H1 (cell line): Measurements from ENCODE around the gene TSGA10. TPM values are rescaled to one million over a fixed set of nuclear protein-coding genes. Genes with fewer than 3 reads are reported as not detected.

Experiments
- BACH1 ChIP-seq: IDR thresholded peaks from 2 replicates; pipeline ENCODE4 v1.6.1; 2012; ENCODE audit warnings: low read length, improper control_type of control experiment
- HDAC2 ChIP-seq, 2 experiments: fragments of 300-600 bp in 1 of 2; sonication (generic) in 1 of 2; IDR thresholded peaks; 2 replicates each; pipeline ENCODE4 v1.6.1; 2011 to 2012; ENCODE audit warnings: low read depth in 2 of 2, low read length in 2 of 2, mild to moderate bottlenecking in 2 of 2, moderate library complexity in 2 of 2, borderline replicate concordance in 1 of 2, inconsistent platforms in 1 of 2
- HDAC6 ChIP-seq: IDR thresholded peaks from one replicate; pipeline ENCODE4 v1.7.1; 2012; ENCODE audit warnings: low read depth, mild to moderate bottlenecking, inconsistent platforms, low read length, moderate library complexity
- JUN ChIP-seq: IDR thresholded peaks from 2 replicates; pipeline ENCODE4 v1.6.1; 2011; ENCODE audit warnings: low read depth, mild to moderate bottlenecking, improper control_type of control experiment, low read length
- JUND ChIP-seq: IDR thresholded peaks from 2 replicates; pipeline ENCODE4 v1.6.1; 2011; ENCODE audit warnings: mild to moderate bottlenecking, improper control_type of control experiment, low read length
- RFX5 ChIP-seq: IDR thresholded peaks from 2 replicates; pipeline ENCODE4 v1.6.1; 2011; ENCODE audit warnings: low read depth, low read length, improper control_type of control experiment, borderline replicate concordance
- TEAD4 ChIP-seq: IDR thresholded peaks from 2 replicates; pipeline ENCODE4 v1.6.1; 2012; ENCODE audit warnings: low read depth, low read length, inconsistent platforms, mixed read lengths
- polyA plus RNA-seq, 7 experiments: library from polyadenylated mRNA; depleted of rRNA in 3 of 7; stranded (reverse) in 5 of 7; unstranded in 2 of 7; fragments of >200 nt in 5 of 7; fragments of 200-250 nt in 2 of 7; gene quantifications; 1 replicate in 5 of 7; 2 replicates in 1 of 7; 4 replicates in 1 of 7; pipeline versions ENCODE4 v1.2.1 to v1.2.3, GENCODE V29; 2011 to 2013; ENCODE audit warnings: missing spikeins in 2 of 7, mixed read lengths in 2 of 7
- total RNA-seq: library from RNA; stranded (reverse); fragmentation: NEBNext Ultra II Directional; extraction: Animal tissue kit (Norgen Biotek cat#: 25700); gene quantifications from 2 replicates; pipeline ENCODE4 v1.2.1, GENCODE V29; 2021
- TF ChIP-seq, protein P1 (sequence below): IDR thresholded peaks from 2 replicates; pipeline ENCODE4 v1.6.1; 2012; ENCODE audit warnings: low read length, inconsistent platforms

Gene TSGA10
- total and polyA plus RNA-seq, 2 of the 8 experiments (the other 6 are each of a cell fraction or from before 2014, with no cell fraction given), result 2.2 to 7.4 TPM

DNA sequence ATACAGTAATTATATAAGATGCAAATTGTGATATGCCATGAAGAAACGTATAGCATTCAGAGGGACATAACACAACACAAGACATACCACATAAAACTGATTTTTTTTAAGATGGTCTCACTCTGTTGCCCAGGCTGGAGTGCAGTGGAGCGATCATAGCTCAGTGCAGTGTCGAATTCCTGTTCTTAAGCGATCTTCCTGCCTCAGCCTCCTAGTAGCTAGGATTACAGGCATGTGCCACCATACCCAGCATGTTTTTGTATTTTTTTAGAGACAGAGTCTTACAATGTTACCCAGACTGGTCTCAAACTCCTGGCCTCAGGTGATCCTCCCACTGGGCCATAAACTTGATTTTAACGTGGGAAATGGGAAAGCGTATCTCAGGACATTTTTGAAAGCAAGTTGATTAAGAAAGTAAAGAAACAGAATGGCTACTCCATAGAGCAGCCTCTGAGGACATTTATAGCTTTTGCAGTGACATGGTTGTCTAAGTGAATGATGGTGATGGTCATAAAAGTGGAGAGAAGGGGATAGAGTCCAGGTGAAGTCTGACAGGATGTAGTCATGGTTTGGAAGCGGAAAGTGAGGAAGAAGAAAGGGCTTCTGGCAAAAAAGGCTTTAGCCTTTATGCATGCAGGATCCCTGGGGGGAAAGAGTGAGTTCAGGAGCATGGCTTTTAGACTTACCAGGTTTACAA lies 2.4 kb downstream of the TSGA10 start (continued):
- no peak for TF ChIP-seq JUN
- no peak for TF ChIP-seq HDAC2 (IDR thresholded peaks at IDR 0.05; ENCODE audit: borderline replicate concordance in 1 of 2, low read depth in 2 of 2, low read length in 2 of 2)
- no peak for TF ChIP-seq HDAC6
- no peak for TF ChIP-seq RFX5
- no peak for TF ChIP-seq TEAD4
- TF ChIP-seq, protein P1, sequence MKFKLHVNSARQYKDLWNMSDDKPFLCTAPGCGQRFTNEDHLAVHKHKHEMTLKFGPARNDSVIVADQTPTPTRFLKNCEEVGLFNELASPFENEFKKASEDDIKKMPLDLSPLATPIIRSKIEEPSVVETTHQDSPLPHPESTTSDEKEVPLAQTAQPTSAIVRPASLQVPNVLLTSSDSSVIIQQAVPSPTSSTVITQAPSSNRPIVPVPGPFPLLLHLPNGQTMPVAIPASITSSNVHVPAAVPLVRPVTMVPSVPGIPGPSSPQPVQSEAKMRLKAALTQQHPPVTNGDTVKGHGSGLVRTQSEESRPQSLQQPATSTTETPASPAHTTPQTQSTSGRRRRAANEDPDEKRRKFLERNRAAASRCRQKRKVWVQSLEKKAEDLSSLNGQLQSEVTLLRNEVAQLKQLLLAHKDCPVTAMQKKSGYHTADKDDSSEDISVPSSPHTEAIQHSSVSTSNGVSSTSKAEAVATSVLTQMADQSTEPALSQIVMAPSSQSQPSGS, result no peak
- no peak for TF ChIP-seq BACH1
- TF ChIP-seq JUND, result no peak
